ENCODE measurements around the gene MTFP1.
A peak's percentile ranks its signal among the peaks of the same experiment; 100 is the strongest.
"Not testable (repeated sequence)": the region's sequence is repeated elsewhere in the genome, so short reads cannot be mapped to it uniquely, and the experiment has no call there.

Gene MTFP1

GRCh38 chr22:30397656-30398635 is 27.6 kb upstream of the MTFP1 start:
- H3K36me3 Mint-ChIP-seq: no peaks in the 10 kb centered on the region
- peaks cover 11% of the 10 kb centered on the region for H3K27me3 Mint-ChIP-seq
- no peak for DNase-seq (ENCODE audit: low spot score in 2 of 2)
- H3K4me3 Mint-ChIP-seq: peak overlapping the region; percentile 83
- no peaks in the 10 kb centered on the region for H3K9me3 Mint-ChIP-seq
- ATAC-seq (ENCODE audit: low read depth): no peak
- peaks cover 12% of the 10 kb centered on the region for H3K4me1 Mint-ChIP-seq
- H3K27ac Mint-ChIP-seq: no peak overlapping the region

GRCh38 chr22:30398685-30399680 is 26.6 kb upstream of the MTFP1 start:
- Mint-ChIP-seq H3K4me1 (peaks cover 9% of the 10 kb centered on the region), H3K9me3 (no peaks in the 10 kb centered on the region), H3K27ac (no peak overlapping the region), H3K4me3 (no peak overlapping the region), H3K36me3 (no peaks in the 10 kb centered on the region), H3K27me3 (peaks cover 8% of the 10 kb centered on the region)
- ATAC-seq (ENCODE audit: low read depth) (no peak), DNase-seq (ENCODE audit: low spot score in 2 of 2) (no peak)

GRCh38 chr22:30399718-30400117 is 25.9 kb upstream of the MTFP1 start:
- no peak overlapping the region for H3K4me3 Mint-ChIP-seq
- no peaks in the 10 kb centered on the region for H3K36me3 Mint-ChIP-seq
- H3K9me3 Mint-ChIP-seq: no peaks in the 10 kb centered on the region
- H3K27ac Mint-ChIP-seq: no peak overlapping the region
- H3K4me1 Mint-ChIP-seq: peaks cover 9% of the 10 kb centered on the region
- peaks cover 8% of the 10 kb centered on the region for H3K27me3 Mint-ChIP-seq
- DNase-seq (ENCODE audit: low spot score in 2 of 2) (no peak), ATAC-seq (ENCODE audit: low read depth) (no peak)

GRCh38 chr22:30400159-30400558 is 25.4 kb upstream of the MTFP1 start:
- H3K27me3 Mint-ChIP-seq: peaks cover 8% of the 10 kb centered on the region
- H3K27ac Mint-ChIP-seq: no peak overlapping the region
- no peaks in the 10 kb centered on the region for H3K9me3 Mint-ChIP-seq
- DNase-seq (ENCODE audit: low spot score in 2 of 2) (no peak), ATAC-seq (ENCODE audit: low read depth) (no peak)
- no peaks in the 10 kb centered on the region for H3K36me3 Mint-ChIP-seq
- H3K4me1 Mint-ChIP-seq: peaks cover 9% of the 10 kb centered on the region
- H3K4me3 Mint-ChIP-seq: no peak overlapping the region

GRCh38 chr22:30401024-30401423 is 24.5 kb upstream of the MTFP1 start:
- not testable (repeated sequence) for H3K36me3 Mint-ChIP-seq; H3K4me3 Mint-ChIP-seq; DNase-seq (ENCODE audit: low spot score in 2 of 2); H3K27me3 Mint-ChIP-seq; H3K9me3 Mint-ChIP-seq; H3K27ac Mint-ChIP-seq; ATAC-seq (ENCODE audit: low read depth); H3K4me1 Mint-ChIP-seq

- no peak for ATAC-seq (ENCODE audit: low read depth)
- Mint-ChIP-seq H3K4me1 (peaks cover 5% of the 10 kb centered on the region), H3K36me3 (peaks cover 2% of the 10 kb centered on the region), H3K4me3 (no peak overlapping the region), H3K27ac (no peak overlapping the region), H3K27me3 (peaks cover 7% of the 10 kb centered on the region), H3K9me3 (no peaks in the 10 kb centered on the region)
- DNase-seq (ENCODE audit: low spot score in 2 of 2): no peak
Observed at GRCh38 chr22:30402028-30402765, 23.4 kb upstream of the MTFP1 start.

- not testable (repeated sequence) for H3K27ac Mint-ChIP-seq; H3K27me3 Mint-ChIP-seq; H3K4me1 Mint-ChIP-seq; ATAC-seq (ENCODE audit: low read depth); H3K9me3 Mint-ChIP-seq; DNase-seq (ENCODE audit: low spot score in 2 of 2); H3K36me3 Mint-ChIP-seq; H3K4me3 Mint-ChIP-seq
Observed at GRCh38 chr22:30402766-30403104, 22.8 kb upstream of the MTFP1 start.

GRCh38 chr22:30404307-30404706 is 21.3 kb upstream of the MTFP1 start:
- no peak overlapping the region for H3K4me3 Mint-ChIP-seq
- peaks cover 2% of the 10 kb centered on the region for H3K36me3 Mint-ChIP-seq
- no peaks in the 10 kb centered on the region for H3K4me1 Mint-ChIP-seq
- H3K27me3 Mint-ChIP-seq: no peaks in the 10 kb centered on the region
- H3K27ac Mint-ChIP-seq: no peak overlapping the region
- no peaks in the 10 kb centered on the region for H3K9me3 Mint-ChIP-seq
- ATAC-seq (ENCODE audit: low read depth) (no peak), DNase-seq (ENCODE audit: low spot score in 2 of 2) (no peak)

GRCh38 chr22:30405731-30406130 is 19.8 kb upstream of the MTFP1 start:
- no peak overlapping the region for H3K27ac Mint-ChIP-seq
- H3K4me3 Mint-ChIP-seq: no peak overlapping the region
- no peaks in the 10 kb centered on the region for H3K27me3 Mint-ChIP-seq
- H3K4me1 Mint-ChIP-seq: no peaks in the 10 kb centered on the region
- ATAC-seq (ENCODE audit: low read depth) (no peak), DNase-seq (ENCODE audit: low spot score in 2 of 2) (no peak)
- H3K36me3 Mint-ChIP-seq: peaks cover 2% of the 10 kb centered on the region
- no peaks in the 10 kb centered on the region for H3K9me3 Mint-ChIP-seq

GRCh38 chr22:30406400-30406799 is 19.2 kb upstream of the MTFP1 start:
- Mint-ChIP-seq H3K36me3 (peaks cover 2% of the 10 kb centered on the region), H3K4me1 (no peaks in the 10 kb centered on the region), H3K27ac (no peak overlapping the region), H3K4me3 (no peak overlapping the region), H3K9me3 (no peaks in the 10 kb centered on the region), H3K27me3 (no peaks in the 10 kb centered on the region)
- DNase-seq (ENCODE audit: low spot score in 2 of 2): no peak
- ATAC-seq (ENCODE audit: low read depth): no peak

- H3K27me3 Mint-ChIP-seq: no peaks in the 10 kb centered on the region
- peaks cover 2% of the 10 kb centered on the region for H3K36me3 Mint-ChIP-seq
- no peaks in the 10 kb centered on the region for H3K9me3 Mint-ChIP-seq
- no peak for DNase-seq (ENCODE audit: low spot score in 2 of 2)
- no peak for ATAC-seq (ENCODE audit: low read depth)
- no peak overlapping the region for H3K27ac Mint-ChIP-seq
- no peaks in the 10 kb centered on the region for H3K4me1 Mint-ChIP-seq
- H3K4me3 Mint-ChIP-seq: no peak overlapping the region
Observed at GRCh38 chr22:30408388-30409102, 17.0 kb upstream of the MTFP1 start.

GRCh38 chr22:30411780-30412179 is 13.8 kb upstream of the MTFP1 start:
- Mint-ChIP-seq H3K27me3 (no peaks in the 10 kb centered on the region), H3K36me3 (peaks cover 6% of the 10 kb centered on the region), H3K9me3 (no peaks in the 10 kb centered on the region), H3K4me1 (no peaks in the 10 kb centered on the region), H3K27ac (no peak overlapping the region), H3K4me3 (no peak overlapping the region)
- ATAC-seq (ENCODE audit: low read depth) (no peak), DNase-seq (ENCODE audit: low spot score in 2 of 2) (no peak)

- H3K9me3 Mint-ChIP-seq: no peaks in the 10 kb centered on the region
- H3K27me3 Mint-ChIP-seq: no peaks in the 10 kb centered on the region
- no peak for DNase-seq (ENCODE audit: low spot score in 2 of 2)
- H3K27ac Mint-ChIP-seq: no peak overlapping the region
- peaks cover 6% of the 10 kb centered on the region for H3K36me3 Mint-ChIP-seq
- H3K4me1 Mint-ChIP-seq: no peaks in the 10 kb centered on the region
- H3K4me3 Mint-ChIP-seq: no peak overlapping the region
- no peak for ATAC-seq (ENCODE audit: low read depth)
Observed at GRCh38 chr22:30413001-30413400, 12.6 kb upstream of the MTFP1 start.

All from memory B cell (primary cell).